MCF 10A (cell line): ENCODE data around the gene BSG. TPM values are rescaled to one million over a fixed set of nuclear protein-coding genes. Genes with fewer than 3 reads are reported as not detected.

Source experiments
- BruUV-seq: library from RNA; stranded (reverse); fragments of 400-500 nt; replicated peaks from 2 replicates; lab custom pipeline; 2021; lab: Mats Ljungman, UMichigan
- CTCF ChIA-PET: fragments of 300-600 bp; sonication (Branson Sonifier 250); formaldehyde crosslinking; extraction: SDS; loops from one replicate; lab custom pipeline; 2021; ENCODE audit warnings: antibody characterized with exemption, inconsistent platforms; lab: Yijun Ruan, JAX
- POLR2A ChIA-PET: fragments of 300-600, 350-650 bp; sonication (Branson Sonifier 250); formaldehyde crosslinking; extraction: SDS; loops from one replicate; lab custom pipeline; 2020; ENCODE audit warnings: antibody characterized with exemption, inconsistent platforms; lab: Yijun Ruan, JAX
- DNase-seq: peaks from one replicate; pipeline ENCODE4 v3.0.0-alpha.2; 2018; ENCODE audit not compliant: unreplicated experiment
- H3K27ac Mint-ChIP-seq: one replicate; pipeline ENCODE4 v1.8.0; 2022; ENCODE audit warnings: mild to moderate bottlenecking, low read depth, mixed read lengths; ENCODE audit not compliant: unreplicated experiment
- H3K27me3 Mint-ChIP-seq: one replicate; pipeline ENCODE4 v1.8.0; 2022; ENCODE audit warnings: mixed read lengths; ENCODE audit not compliant: insufficient read depth, unreplicated experiment
- H3K36me3 Mint-ChIP-seq: one replicate; pipeline ENCODE4 v1.8.0; 2022; ENCODE audit warnings: mild to moderate bottlenecking, moderate library complexity, mixed read lengths; ENCODE audit not compliant: insufficient read depth, unreplicated experiment
- H3K4me1 Mint-ChIP-seq: one replicate; pipeline ENCODE4 v1.8.0; 2022; ENCODE audit warnings: mixed read lengths; ENCODE audit not compliant: insufficient read depth, unreplicated experiment
- H3K4me3 Mint-ChIP-seq: one replicate; pipeline ENCODE4 v1.8.0; 2022; ENCODE audit warnings: mild to moderate bottlenecking, moderate library complexity, mixed read lengths; ENCODE audit not compliant: unreplicated experiment
- H3K9me3 Mint-ChIP-seq: one replicate; pipeline ENCODE4 v1.8.0; 2022; ENCODE audit warnings: mixed read lengths; ENCODE audit not compliant: unreplicated experiment
- intact Hi-C: fragments of 100-400 bp; cut with micrococcal nuclease; formaldehyde crosslinking; loops from 2 replicates; pipeline ENCODE4 v1.14.1; 2022
- total RNA-seq: library from RNA; stranded (reverse); gene quantifications from 2 replicates; pipeline ENCODE4 v1.2.3, GENCODE V29; 2022
- TF ChIP-seq, protein P1 (sequence below): fragments of 200-600 bp; IDR thresholded peaks from one replicate; pipeline ENCODE4 v1.8.0; 2022; ENCODE audit warnings: antibody characterized with exemption, mild to moderate bottlenecking; ENCODE audit not compliant: unreplicated experiment

Gene BSG
- total RNA-seq, 1 experiment from 2014 or later = 557 TPM

DNA sequence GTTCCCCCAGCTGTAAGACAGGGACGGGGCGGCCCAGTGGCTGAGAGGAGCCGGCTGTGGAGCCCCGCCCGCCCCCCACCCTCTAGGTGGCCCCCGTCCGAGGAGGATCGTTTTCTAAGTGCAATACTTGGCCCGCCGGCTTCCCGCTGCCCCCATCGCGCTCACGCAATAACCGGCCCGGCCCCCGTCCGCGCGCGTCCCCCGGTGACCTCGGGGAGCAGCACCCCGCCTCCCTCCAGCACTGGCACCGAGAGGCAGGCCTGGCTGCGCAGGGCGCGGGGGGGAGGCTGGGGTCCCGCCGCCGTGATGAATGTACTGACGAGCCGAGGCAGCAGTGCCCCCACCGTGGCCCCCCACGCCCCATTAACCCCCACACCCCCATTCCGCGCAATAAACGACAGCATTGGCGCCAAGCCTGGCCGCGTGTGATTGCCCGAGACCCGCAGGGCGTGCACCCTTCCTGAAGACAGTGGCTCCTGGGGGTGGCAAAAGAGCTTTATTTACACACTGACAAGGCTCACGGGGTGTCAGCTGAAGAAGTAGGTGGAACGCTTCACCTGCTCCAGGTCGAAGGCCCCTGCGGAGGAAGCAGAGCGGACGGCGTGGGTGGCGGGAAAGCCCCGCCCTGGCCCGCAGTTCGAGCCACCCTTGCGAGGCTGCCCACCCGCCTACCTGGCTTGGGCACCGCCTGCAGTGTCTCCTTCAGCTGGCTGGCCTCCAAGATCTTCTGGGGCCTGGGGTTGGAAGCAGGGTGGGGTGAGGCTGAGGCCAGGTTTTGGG is 44.5 kb downstream of the BSG start:
- TF ChIP-seq, protein P1, sequence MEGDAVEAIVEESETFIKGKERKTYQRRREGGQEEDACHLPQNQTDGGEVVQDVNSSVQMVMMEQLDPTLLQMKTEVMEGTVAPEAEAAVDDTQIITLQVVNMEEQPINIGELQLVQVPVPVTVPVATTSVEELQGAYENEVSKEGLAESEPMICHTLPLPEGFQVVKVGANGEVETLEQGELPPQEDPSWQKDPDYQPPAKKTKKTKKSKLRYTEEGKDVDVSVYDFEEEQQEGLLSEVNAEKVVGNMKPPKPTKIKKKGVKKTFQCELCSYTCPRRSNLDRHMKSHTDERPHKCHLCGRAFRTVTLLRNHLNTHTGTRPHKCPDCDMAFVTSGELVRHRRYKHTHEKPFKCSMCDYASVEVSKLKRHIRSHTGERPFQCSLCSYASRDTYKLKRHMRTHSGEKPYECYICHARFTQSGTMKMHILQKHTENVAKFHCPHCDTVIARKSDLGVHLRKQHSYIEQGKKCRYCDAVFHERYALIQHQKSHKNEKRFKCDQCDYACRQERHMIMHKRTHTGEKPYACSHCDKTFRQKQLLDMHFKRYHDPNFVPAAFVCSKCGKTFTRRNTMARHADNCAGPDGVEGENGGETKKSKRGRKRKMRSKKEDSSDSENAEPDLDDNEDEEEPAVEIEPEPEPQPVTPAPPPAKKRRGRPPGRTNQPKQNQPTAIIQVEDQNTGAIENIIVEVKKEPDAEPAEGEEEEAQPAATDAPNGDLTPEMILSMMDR = no peak
- no peak for DNase-seq
- H3K27me3 Mint-ChIP-seq = no peaks in the 10 kb centered on the region
- intact Hi-C loops = no loop called here
- POLR2A ChIA-PET = interaction anchor here (1.3 kb wide), 1 partner anchor 9 kb away, joined by 3 read pairs; no protein-coding TSS in a partner anchor
- no peak overlapping the region for H3K4me3 Mint-ChIP-seq
- H3K27ac Mint-ChIP-seq = no peak overlapping the region
- CTCF ChIA-PET = no interaction called here
- no peaks in the 10 kb centered on the region for H3K4me1 Mint-ChIP-seq
- BruUV-seq = no TSS peak
- H3K9me3 Mint-ChIP-seq = no peaks in the 10 kb centered on the region
- peaks cover 38% of the 10 kb centered on the region for H3K36me3 Mint-ChIP-seq

DNA sequence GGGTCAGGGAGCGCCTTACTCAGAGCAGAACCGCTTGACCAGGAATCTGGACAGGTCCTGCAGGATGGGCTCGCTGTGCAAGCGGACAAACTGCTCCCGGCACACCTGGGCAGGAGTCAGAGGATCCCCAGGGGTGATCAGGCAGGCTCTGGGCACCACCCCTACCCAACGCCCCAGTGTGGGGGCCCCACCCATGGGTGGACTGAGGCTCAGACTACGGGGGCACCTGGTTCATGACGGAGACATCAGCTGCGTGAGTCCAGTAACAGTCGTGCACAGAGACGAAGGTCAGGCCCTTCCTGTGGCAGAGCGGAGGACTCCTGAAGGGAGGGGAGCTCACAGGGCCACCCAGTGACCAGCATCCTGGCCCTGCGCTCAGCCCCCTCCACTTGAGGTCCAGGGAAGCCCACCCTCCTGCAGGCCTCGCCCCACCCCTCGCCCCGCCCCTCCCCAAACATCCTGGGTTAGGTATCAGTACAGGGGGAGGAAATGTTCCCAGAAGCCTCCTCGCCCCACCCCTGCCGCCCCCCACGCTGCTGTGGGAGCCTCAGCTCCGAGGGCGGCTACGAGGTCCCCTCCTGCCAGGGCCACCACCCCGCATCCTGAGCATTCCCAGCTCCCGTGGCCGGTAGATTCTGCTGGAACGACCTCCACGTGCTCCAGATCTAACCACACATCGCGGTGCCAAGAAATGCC is 45.3 kb downstream of the BSG start:
- Mint-ChIP-seq H3K4me1 (no peaks in the 10 kb centered on the region), H3K9me3 (no peaks in the 10 kb centered on the region), H3K36me3 (peaks cover 37% of the 10 kb centered on the region), H3K4me3 (no peak overlapping the region), H3K27me3 (no peaks in the 10 kb centered on the region), H3K27ac (no peak overlapping the region)
- POLR2A ChIA-PET = interaction anchor here (1.3 kb wide), 1 partner anchor 8 kb away, joined by 3 read pairs; no protein-coding TSS in a partner anchor
- TF ChIP-seq, protein P1 = no peak
- intact Hi-C loops = no loop called here
- no peak for DNase-seq
- CTCF ChIA-PET = interaction anchor here (0.5 kb wide), 1 partner anchor 14 kb away, joined by 3 read pairs; no protein-coding TSS in a partner anchor
- no TSS peak for BruUV-seq

DNA sequence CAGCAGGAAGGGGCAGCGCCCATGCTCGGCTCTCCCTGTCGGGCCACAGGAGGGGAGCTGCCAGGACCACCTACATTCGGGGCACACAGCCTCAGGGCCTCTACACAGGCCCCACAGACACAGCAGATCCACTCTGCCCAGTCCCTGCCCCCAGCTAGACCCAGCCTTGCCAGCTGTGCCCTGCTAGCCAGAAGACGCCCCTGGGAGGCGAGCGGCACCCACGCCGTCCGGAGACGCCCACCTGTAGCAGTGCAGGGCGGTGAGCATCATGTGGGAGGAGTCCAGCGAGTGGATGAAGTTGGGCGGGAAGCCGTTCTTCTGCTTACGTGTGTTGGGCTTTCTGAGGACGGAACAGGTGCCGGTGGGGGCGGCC is 45.8 kb downstream of the BSG start:
- H3K27me3 Mint-ChIP-seq = no peaks in the 10 kb centered on the region
- no peak for DNase-seq
- no peak overlapping the region for H3K4me3 Mint-ChIP-seq
- TF ChIP-seq, protein P1 = no peak
- H3K4me1 Mint-ChIP-seq = no peaks in the 10 kb centered on the region
- BruUV-seq = no TSS peak
- ChIA-PET CTCF (no interaction called here), POLR2A (no interaction called here)
- no peak overlapping the region for H3K27ac Mint-ChIP-seq
- H3K36me3 Mint-ChIP-seq = peaks cover 35% of the 10 kb centered on the region
- no peaks in the 10 kb centered on the region for H3K9me3 Mint-ChIP-seq
- intact Hi-C loops = no loop called here

DNA sequence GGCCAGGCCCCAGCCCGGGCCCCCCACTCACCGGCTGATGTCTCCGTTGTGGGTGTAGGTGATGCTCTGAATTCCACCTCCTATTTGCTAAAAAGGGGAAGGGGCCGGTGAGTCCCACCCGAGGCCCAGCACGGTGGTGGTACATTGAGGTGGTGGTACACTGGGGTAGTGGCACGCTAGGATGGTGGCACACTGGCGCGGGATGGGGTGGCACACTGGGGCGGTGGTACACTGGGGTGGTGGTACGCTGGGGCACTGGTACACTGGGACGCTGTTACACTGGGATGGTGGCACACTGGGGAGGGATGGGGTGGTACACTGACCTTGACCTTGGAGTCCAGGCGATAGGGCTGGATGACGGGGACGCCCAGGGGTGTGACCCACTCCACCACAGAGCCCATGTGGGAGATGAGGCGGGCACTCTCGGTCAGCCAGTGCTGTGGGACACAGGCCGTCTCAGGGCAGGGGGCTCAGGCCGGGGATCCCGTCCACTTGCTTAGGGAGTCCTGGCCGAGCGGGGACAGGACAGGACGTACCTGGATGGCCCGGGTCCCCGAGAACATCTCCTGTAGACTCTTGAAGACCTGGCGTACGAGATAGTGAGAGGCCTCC is 46.4 kb downstream of the BSG start:
- Mint-ChIP-seq H3K27ac (no peak overlapping the region), H3K9me3 (no peaks in the 10 kb centered on the region), H3K36me3 (peaks cover 40% of the 10 kb centered on the region), H3K4me3 (no peak overlapping the region), H3K27me3 (no peaks in the 10 kb centered on the region), H3K4me1 (no peaks in the 10 kb centered on the region)
- intact Hi-C loops = no loop called here
- POLR2A ChIA-PET = no interaction called here
- DNase-seq = no peak
- CTCF ChIA-PET = no interaction called here
- BruUV-seq = no TSS peak
- TF ChIP-seq, protein P1 = no peak
